ENCODE results near the gene LEMD2.

The LEMD2 gene

GRCh38 chr6:33733709-33734007 is 55.3 kb downstream of the LEMD2 start:
- H3K27me3 ChIP-seq (ENCODE audit: insufficient read depth, poor library complexity, severe bottlenecking): no peaks in the 10 kb centered on the region
- DNase-seq (ENCODE audit: low spot score): no peak
- no peak overlapping the region for H3K27ac ChIP-seq (ENCODE audit: poor library complexity, severe bottlenecking)
- H3K36me3 ChIP-seq (ENCODE audit: low read depth): no peaks in the 10 kb centered on the region
- no peaks in the 10 kb centered on the region for H3K4me1 ChIP-seq (ENCODE audit: insufficient read depth, poor library complexity, severe bottlenecking)
- TF ChIP-seq, protein P1, sequence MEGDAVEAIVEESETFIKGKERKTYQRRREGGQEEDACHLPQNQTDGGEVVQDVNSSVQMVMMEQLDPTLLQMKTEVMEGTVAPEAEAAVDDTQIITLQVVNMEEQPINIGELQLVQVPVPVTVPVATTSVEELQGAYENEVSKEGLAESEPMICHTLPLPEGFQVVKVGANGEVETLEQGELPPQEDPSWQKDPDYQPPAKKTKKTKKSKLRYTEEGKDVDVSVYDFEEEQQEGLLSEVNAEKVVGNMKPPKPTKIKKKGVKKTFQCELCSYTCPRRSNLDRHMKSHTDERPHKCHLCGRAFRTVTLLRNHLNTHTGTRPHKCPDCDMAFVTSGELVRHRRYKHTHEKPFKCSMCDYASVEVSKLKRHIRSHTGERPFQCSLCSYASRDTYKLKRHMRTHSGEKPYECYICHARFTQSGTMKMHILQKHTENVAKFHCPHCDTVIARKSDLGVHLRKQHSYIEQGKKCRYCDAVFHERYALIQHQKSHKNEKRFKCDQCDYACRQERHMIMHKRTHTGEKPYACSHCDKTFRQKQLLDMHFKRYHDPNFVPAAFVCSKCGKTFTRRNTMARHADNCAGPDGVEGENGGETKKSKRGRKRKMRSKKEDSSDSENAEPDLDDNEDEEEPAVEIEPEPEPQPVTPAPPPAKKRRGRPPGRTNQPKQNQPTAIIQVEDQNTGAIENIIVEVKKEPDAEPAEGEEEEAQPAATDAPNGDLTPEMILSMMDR (IDR thresholded peaks at IDR 0.05; ENCODE audit: poor library complexity, severe bottlenecking): no peak
- no peak for ATAC-seq (ENCODE audit: low read depth)
- H3K9me3 ChIP-seq (ENCODE audit: severe bottlenecking): no peaks in the 10 kb centered on the region
- H3K4me3 ChIP-seq (ENCODE audit: severe bottlenecking): no peak overlapping the region

DNA sequence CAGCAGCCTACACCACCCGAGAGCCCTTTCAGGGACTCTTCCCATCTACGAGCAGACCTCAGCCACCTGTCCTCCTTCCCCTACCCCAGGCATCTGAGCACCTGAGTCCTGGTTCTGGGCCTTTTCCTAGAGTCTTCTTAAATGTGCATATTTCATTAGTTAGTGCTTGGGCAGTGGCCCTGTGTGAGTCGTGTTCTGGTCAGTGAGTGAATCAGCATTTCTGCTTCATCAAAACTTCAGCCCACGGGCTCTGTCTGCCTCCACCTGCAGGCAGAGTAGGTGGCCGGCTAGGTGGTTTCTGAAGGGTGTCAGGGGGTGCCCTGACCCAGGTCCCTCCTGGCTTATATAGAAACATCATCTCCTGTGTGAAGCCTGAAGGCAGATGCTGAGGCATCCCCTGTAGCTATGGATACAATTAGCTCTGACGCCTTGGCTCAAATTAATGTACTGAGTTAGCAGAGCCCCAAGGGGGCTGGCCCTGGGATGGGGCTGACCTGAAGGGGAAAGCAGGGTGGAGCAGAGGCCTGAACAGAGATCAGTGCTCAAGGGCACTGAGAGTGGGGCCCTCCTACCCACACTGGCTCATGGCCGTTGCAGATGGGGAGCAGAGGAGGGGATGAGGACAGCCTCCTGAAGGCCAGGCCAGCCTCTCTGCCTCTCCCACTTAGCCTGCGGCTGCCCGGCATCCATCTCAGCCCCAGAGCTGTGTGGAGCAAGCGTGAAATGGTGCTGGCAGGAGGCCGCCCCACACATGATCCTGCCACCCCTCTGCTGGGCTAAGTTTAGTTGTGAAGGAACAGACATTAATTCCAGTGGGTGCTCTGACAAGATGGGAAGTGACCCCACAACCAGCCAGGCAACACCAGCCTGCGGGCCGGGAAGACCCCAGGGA is 55.9 kb downstream of the LEMD2 start:
- H3K36me3 ChIP-seq (ENCODE audit: low read depth): no peaks in the 10 kb centered on the region
- H3K9me3 ChIP-seq (ENCODE audit: severe bottlenecking): no peaks in the 10 kb centered on the region
- H3K4me1 ChIP-seq (ENCODE audit: insufficient read depth, poor library complexity, severe bottlenecking): no peaks in the 10 kb centered on the region
- DNase-seq (ENCODE audit: low spot score) (no peak), ATAC-seq (ENCODE audit: low read depth) (no peak; the same call in 2 of the 3 replicates)
- H3K4me3 ChIP-seq (ENCODE audit: severe bottlenecking): no peak overlapping the region
- H3K27ac ChIP-seq (ENCODE audit: poor library complexity, severe bottlenecking): no peak overlapping the region
- no peaks in the 10 kb centered on the region for H3K27me3 ChIP-seq (ENCODE audit: insufficient read depth, poor library complexity, severe bottlenecking)
- TF ChIP-seq, protein P1 (IDR thresholded peaks at IDR 0.05; ENCODE audit: poor library complexity, severe bottlenecking): no peak

DNA sequence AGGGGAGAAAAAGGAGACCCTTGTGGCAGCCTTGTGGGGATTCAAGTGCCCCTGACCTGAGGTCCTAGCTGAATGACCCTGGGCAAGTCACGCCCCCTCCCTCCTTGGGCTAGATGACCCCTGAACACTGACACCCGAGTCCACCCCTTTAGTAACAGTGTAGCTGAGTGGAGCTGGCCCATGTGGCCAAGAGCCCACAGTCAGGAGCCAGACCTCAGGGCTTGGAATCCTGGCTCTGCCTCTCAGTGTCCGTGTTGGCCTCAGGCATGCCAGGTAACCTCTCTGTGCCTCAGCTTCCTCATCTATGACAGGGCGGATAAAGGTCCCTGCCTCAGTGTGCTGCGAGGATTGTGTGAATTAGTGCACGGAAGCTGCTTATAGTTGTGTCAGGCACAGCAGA is 56.5 kb downstream of the LEMD2 start:
- TF ChIP-seq, protein P1 (IDR thresholded peaks at IDR 0.05; ENCODE audit: poor library complexity, severe bottlenecking): no peak
- DNase-seq (ENCODE audit: low spot score) (no peak), ATAC-seq (ENCODE audit: low read depth) (no peak)
- Histone ChIP-seq H3K9me3 (ENCODE audit: severe bottlenecking) (no peaks in the 10 kb centered on the region), H3K36me3 (ENCODE audit: low read depth) (no peaks in the 10 kb centered on the region), H3K4me3 (ENCODE audit: severe bottlenecking) (no peak overlapping the region), H3K4me1 (ENCODE audit: insufficient read depth, poor library complexity, severe bottlenecking) (no peaks in the 10 kb centered on the region), H3K27ac (ENCODE audit: poor library complexity, severe bottlenecking) (no peak overlapping the region), H3K27me3 (ENCODE audit: insufficient read depth, poor library complexity, severe bottlenecking) (no peaks in the 10 kb centered on the region)

GRCh38 chr6:33731751-33732282 is 57.1 kb downstream of the LEMD2 start:
- H3K36me3 ChIP-seq (ENCODE audit: low read depth): no peaks in the 10 kb centered on the region
- ATAC-seq (ENCODE audit: low read depth): no peak
- TF ChIP-seq, protein P1 (IDR thresholded peaks at IDR 0.05; ENCODE audit: poor library complexity, severe bottlenecking): no peak
- H3K4me1 ChIP-seq (ENCODE audit: insufficient read depth, poor library complexity, severe bottlenecking): no peaks in the 10 kb centered on the region
- DNase-seq (ENCODE audit: low spot score): no peak
- H3K27me3 ChIP-seq (ENCODE audit: insufficient read depth, poor library complexity, severe bottlenecking): no peaks in the 10 kb centered on the region
- H3K9me3 ChIP-seq (ENCODE audit: severe bottlenecking): no peaks in the 10 kb centered on the region
- H3K4me3 ChIP-seq (ENCODE audit: severe bottlenecking): no peak overlapping the region
- no peak overlapping the region for H3K27ac ChIP-seq (ENCODE audit: poor library complexity, severe bottlenecking)

- Histone ChIP-seq H3K4me1 (ENCODE audit: insufficient read depth, poor library complexity, severe bottlenecking) (no peaks in the 10 kb centered on the region), H3K36me3 (ENCODE audit: low read depth) (no peaks in the 10 kb centered on the region), H3K27me3 (ENCODE audit: insufficient read depth, poor library complexity, severe bottlenecking) (no peaks in the 10 kb centered on the region), H3K27ac (ENCODE audit: poor library complexity, severe bottlenecking) (no peak overlapping the region), H3K4me3 (ENCODE audit: severe bottlenecking) (no peak overlapping the region), H3K9me3 (ENCODE audit: severe bottlenecking) (no peaks in the 10 kb centered on the region)
- DNase-seq (ENCODE audit: low spot score) (no peak), ATAC-seq (ENCODE audit: low read depth) (no peak)
- TF ChIP-seq, protein P1 (IDR thresholded peaks at IDR 0.05; ENCODE audit: poor library complexity, severe bottlenecking): no peak
Measured at GRCh38 chr6:33731035-33731434, 57.9 kb downstream of the LEMD2 start.
